NCI-H1694 (cell line): Measurements from ENCODE around the gene AMPD2.
"Not testable (repeated sequence)": the region's sequence is repeated elsewhere in the genome, so short reads cannot be mapped to it uniquely, and the experiment has no call there.

Source experiments
- DNase-seq: peaks from one replicate; lab custom pipeline; 2025; lab: John Stamatoyannopoulos, UW

AMPD2 gene

DNA sequence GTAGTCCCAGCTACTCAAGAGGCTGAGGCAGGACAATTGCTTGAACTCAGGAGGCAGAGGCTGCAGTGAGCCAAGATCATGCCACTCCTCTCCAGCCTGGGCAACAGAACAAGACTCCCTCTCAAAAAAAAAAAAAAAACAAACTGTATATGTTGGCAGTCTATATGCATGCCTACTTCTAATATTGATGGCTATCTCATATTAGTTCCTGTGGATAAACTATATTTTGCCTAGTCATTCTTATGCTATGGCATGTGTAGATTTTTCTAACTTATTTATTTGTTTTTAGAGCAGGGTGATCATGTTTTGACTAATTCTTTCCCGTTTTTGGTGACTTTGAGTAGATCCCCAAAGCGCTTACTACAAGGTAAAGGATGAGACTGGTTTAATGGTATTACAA lies 59.0 kb downstream of the AMPD2 start:
- DNase-seq, result not testable (repeated sequence)
